NOMO-1 treated with dmso at 0.1 percent for 144 hours (cell line): Measurements from ENCODE around the gene MAT1A.
"Not testable (repeated sequence)": the region's sequence is repeated elsewhere in the genome, so short reads cannot be mapped to it uniquely, and the experiment has no call there.

ENCODE experiments used
- DNase-seq: peaks from one replicate; lab custom pipeline; 2025; ENCODE audit not compliant: unreplicated experiment; lab: John Stamatoyannopoulos, UW

MAT1A gene

GRCh38 chr10:80265740-80266512 is 23.5 kb downstream of the MAT1A start:
- no peak for DNase-seq

GRCh38 chr10:80264081-80265056 is 25.1 kb downstream of the MAT1A start:
- no peak for DNase-seq

GRCh38 chr10:80261316-80262030 is 28.0 kb downstream of the MAT1A start:
- DNase-seq, result no peak

DNA sequence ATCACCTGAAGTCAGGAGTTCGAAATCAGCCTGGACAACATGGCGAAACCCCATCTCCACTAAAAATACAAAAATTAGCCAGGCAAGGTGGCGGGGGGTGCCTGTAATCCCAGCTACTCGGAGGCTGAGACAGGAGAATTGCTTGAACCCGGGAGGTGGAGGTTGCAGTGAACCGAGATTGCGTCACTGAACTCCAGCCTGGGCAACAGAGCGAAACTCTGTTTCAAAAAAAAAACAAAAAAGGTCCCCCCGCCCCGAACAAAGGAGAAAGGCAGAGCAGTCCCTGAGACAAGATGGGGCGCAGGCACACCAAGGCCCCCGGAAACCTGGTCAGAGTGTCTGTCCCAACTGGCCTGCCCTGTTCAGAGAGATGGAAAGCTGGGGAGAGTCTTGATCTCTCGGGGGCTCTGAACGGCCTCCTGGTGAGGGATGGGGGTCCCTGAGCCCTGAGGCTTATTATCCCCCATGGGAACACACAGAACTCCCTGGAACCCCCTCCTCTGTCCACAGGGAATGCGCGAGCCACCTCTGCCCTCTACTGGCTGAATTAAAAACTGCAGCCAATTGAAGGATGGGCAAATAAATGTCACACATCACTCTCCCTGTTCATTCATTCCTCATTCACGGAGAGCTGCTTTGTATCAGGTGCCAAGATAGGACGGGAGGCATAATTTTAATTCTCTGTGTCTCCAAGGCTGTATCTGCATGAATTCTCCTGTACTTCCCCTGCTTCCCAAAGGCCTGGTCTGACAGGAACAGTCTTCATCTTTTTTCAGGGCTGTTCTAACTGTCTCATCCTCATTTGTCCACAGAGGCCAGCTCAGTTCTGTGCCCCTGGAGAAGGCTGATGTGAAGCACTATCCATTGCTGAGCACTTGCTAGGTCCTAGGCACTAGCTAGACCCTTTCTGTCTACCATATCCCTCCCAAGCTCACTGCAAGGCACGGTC is 28.9 kb downstream of the MAT1A start:
- no peak for DNase-seq

GRCh38 chr10:80259405-80259871 is 30.0 kb downstream of the MAT1A start:
- no peak for DNase-seq

DNA sequence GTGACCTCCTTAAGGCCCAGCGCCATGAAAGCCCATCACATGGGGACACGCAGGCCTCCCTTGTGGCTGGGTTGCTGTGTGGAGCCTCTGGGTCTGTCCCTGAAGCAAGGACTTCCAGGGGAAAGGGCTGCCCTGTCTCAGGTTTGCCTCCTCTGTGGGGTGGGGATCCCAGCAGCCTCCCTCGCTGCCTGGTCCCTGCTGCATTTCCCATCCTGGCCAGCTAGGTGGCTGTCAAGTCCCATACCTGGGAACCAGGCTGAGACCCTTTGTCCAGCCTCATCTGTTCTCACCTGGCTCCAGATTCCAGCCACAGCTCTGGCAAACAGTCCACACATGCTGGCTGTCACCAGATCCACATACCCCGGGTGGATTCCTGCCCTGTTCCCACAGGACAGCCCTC is 32.7 kb downstream of the MAT1A start:
- not testable (repeated sequence) for DNase-seq

- DNase-seq, result not testable (repeated sequence)
These were observed 34.7 kb downstream of the MAT1A start for GRCh38 chr10:80254726-80255125.

DNA sequence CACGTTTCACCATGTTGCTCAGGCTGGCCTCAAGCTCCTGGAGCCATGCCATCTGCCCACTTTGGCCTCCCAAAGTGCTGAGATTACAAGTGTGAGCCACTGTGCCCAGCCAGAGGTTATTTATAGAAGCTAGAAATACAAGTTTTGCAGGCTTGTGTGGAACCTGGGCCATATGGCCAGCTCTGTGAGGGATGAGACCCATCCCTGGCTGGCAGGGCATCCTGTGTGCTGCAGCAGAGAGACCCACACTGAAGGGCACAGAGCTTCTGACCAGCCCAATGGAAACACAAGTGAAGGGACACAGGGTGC is 35.5 kb downstream of the MAT1A start:
- DNase-seq, result not testable (repeated sequence)

- peak; percentile 18 for DNase-seq
These were observed 36.0 kb downstream of the MAT1A start for GRCh38 chr10:80253266-80253962.

DNA sequence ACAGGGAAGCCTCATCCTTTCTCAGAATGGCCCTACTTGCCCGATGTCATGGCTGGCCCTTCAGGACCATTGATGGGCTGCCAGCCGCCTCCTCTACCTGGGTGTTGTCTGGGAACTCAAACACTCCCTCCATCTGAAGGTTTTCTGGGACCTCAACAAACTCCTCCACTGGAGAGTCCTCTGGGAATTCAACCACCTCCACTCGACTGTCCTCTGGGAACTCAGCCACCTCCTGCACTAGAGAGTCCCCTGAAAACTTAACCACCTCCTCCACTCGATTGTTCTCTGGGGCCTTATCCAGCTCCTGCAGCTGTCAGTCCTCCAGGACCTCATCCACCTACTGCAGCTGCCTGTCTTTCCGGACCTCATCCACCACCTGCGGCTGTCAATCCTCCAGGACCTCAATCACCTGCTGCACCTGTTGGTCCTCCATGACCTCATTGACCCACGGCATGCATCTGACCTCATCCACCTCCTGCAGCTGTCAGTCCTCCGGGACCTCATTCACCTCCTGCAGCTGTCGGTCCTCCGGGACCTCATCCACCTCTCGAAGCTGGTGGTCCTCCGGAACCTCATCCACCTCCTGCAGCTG is 37.1 kb downstream of the MAT1A start:
- DNase-seq, result no peak

DNA sequence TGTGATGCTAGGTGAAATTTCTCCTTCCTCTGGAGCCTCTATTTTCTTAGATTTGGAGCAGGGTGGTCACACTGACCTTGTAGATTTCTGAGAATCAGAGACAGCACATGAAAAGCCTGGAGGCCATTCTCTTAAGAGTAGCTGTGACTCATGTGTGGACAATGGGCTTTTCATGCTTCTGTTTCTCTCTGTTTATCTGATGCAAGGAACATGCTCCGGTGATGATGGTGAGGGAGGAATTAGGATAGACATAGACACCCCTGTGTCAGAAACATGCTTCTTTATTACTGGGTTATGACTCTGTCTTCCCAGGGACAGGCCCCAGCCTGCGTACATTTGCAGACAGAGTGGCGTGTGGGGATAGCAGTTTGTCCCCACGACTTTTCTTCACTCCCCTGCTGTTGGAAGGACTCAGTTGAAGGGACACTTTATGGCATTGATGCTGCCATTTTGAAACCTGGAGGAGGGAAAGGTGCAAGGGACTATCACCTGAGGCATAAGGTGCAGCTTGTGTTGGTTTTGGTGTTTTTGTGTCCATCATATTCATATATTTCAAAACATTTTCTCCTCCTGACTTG is 37.7 kb downstream of the MAT1A start:
- not testable (repeated sequence) for DNase-seq

- DNase-seq, result not testable (repeated sequence)
These were observed 39.1 kb downstream of the MAT1A start for GRCh38 chr10:80250399-80250798.

GRCh38 chr10:80249906-80250305 is 39.6 kb downstream of the MAT1A start:
- DNase-seq, result not testable (repeated sequence)

DNA sequence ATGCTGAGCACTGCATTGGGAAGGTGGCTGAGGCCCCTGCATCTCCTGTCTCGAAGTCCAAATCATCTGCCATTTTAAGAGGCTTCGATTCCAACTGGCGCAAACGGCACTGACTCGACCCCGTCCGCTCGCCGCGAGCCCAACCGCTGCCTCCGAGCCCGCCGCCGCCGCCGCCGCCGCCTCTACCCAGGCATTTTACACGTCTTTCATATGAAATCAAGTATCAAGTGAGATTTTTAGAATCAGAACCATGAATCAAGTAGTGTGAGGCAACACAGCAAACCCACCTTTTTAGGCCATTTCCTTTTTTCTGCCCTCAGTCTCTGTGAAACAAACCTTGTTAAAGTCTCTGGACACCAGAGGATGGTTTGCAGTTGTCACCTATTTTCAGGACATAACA is 41.8 kb downstream of the MAT1A start:
- not testable (repeated sequence) for DNase-seq

- DNase-seq, result not testable (repeated sequence)
These were observed 45.1 kb downstream of the MAT1A start for GRCh38 chr10:80244371-80244770.

GRCh38 chr10:80242341-80242740 is 47.1 kb downstream of the MAT1A start:
- not testable (repeated sequence) for DNase-seq

GRCh38 chr10:80236457-80236856 is 53.0 kb downstream of the MAT1A start:
- not testable (repeated sequence) for DNase-seq

- DNase-seq, result not testable (repeated sequence)
These were observed 54.9 kb downstream of the MAT1A start for GRCh38 chr10:80234331-80235235.
